NK-92 treated with Interleukin-12 subunit alpha and Interleukin-12 subunit beta, amount 100 ng/mL, for 24 hours (cell line): ENCODE results near the gene TKTL1.

Experiments used
- DNase-seq: peaks from one replicate; lab custom pipeline; 2025; lab: John Stamatoyannopoulos, UW

Gene TKTL1

DNA sequence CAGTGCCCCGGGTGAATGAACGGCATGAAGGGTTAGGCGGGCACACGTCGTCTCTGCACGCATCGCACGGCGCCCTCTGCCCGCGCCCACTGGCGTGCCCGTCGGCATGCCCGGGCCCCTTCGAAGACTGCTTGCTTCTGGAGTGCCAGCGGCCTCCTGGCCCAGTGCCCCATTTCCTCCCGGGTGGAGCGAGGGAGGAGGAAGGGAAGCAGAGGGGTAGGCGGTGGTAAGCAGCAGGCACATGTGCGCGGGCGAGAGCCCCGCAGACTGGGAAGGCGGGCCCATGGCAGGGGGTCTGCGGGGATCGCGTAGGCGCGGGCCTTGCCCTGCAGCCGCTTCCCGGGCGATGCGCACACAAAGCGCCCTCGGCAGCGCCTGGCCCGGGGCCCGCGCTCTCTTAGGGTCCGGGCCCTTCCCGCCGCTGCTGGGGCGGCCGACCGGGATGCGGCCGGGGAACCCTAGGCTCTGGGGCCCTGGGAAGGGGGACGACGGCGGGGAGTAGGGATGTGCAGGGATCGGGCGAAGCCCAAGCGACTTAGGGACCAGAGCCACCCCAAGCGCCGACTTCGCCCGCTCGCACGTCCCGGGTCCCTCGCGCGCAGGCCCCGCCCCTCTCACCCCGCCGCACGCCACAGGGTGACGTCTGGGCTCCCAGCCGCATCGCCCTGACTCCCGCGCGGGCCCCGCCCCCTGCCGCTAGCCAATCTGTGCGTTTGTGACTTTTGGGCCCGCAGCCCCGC is 82.6 kb downstream of the TKTL1 start:
- no peak for DNase-seq

GRCh38 chrX:154378799-154379568 is 83.4 kb downstream of the TKTL1 start, which contains the start of gene EMD:
Gene EMD, plus strand, starts transcription at chrX:154379295. Its CDS starts 190 bp downstream, at chrX:154379485.
- DNase-seq = peak; percentile 97

DNA sequence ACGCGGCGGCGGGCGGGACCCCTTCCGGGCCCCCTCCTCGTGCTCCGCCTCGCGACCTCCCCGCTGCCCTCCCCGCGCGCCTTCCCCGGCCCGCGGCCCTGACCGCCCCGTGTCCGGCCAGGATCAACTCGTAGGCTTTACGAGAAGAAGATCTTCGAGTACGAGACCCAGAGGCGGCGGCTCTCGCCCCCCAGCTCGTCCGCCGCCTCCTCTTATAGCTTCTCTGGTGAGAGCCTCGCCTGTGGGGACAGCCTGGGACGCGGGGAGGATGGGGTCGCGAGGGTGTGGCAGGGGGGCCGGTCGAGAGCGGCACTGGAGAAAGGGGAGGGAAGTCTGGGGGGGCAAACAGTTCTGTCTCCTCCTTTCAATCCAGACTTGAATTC is 84.0 kb downstream of the TKTL1 start:
- DNase-seq = no peak
